AG04449 (cell line): ENCODE data around the gene LCTL.

Experiments used
- CTCF ChIA-PET: fragments of 350-600 bp; formaldehyde crosslinking; extraction: SDS; loops from one replicate; lab custom pipeline; 2021; ENCODE audit warnings: antibody characterized with exemption; lab: Yijun Ruan, JAX
- POLR2A ChIA-PET: fragments of 400-600, 350-600 bp; formaldehyde crosslinking; extraction: SDS; loops from one replicate; lab custom pipeline; 2020; ENCODE audit warnings: antibody characterized with exemption, inconsistent platforms; lab: Yijun Ruan, JAX
- DNase-seq: peaks from one replicate; pipeline ENCODE4 v3.0.0-alpha.2; 2010; ENCODE audit warnings: low read depth, low spot score
- H3K4me3 ChIP-seq: 2 replicates; pipeline ENCODE4 v1.5.1; 2011; ENCODE audit warnings: low read depth, mild to moderate bottlenecking, control low read depth, low read length
- CTCF ChIP-seq: IDR thresholded peaks from one replicate; pipeline ENCODE4 v1.5.1; 2011; ENCODE audit warnings: mild to moderate bottlenecking, moderate library complexity, low read length, control low read depth, inconsistent platforms; ENCODE audit not compliant: insufficient read depth; ENCODE audit errors: missing control alignments

Gene LCTL

GRCh38 chr15:66570842-66571478 is 5.2 kb upstream of the LCTL start:
- POLR2A ChIA-PET = no interaction called here
- TF ChIP-seq CTCF = no peak
- CTCF ChIA-PET = interaction anchor here (1.4 to 2.8 kb wide), 2 partner anchors 70 to 73 kb away, joined by 5 to 15 read pairs; partner anchors contain the start of gene SNAPC5
- no peak for DNase-seq
- no peak overlapping the region for H3K4me3 ChIP-seq

DNA sequence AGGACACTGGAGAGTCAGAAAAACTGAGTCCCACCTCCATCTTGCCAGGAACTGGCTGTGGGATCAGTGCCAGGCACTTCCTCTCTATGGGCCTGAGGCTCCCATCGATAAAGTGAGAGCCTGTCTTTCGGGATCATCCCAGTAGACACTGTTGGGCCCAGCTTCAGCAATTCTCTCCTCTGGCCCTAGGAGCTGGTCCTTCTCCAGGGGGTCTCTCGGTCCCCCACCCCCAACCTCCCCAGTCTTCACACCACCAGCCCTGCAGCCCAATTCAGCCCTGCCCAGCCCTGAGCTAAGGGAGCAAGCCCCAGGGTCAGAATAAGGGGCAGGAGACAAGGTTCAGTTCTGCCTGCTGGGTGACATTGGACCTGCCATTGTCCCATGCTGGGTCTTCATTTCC is 4.5 kb upstream of the LCTL start:
- ChIA-PET CTCF (no interaction called here), POLR2A (no interaction called here)
- no peak overlapping the region for H3K4me3 ChIP-seq
- no peak for TF ChIP-seq CTCF
- no peak for DNase-seq

DNA sequence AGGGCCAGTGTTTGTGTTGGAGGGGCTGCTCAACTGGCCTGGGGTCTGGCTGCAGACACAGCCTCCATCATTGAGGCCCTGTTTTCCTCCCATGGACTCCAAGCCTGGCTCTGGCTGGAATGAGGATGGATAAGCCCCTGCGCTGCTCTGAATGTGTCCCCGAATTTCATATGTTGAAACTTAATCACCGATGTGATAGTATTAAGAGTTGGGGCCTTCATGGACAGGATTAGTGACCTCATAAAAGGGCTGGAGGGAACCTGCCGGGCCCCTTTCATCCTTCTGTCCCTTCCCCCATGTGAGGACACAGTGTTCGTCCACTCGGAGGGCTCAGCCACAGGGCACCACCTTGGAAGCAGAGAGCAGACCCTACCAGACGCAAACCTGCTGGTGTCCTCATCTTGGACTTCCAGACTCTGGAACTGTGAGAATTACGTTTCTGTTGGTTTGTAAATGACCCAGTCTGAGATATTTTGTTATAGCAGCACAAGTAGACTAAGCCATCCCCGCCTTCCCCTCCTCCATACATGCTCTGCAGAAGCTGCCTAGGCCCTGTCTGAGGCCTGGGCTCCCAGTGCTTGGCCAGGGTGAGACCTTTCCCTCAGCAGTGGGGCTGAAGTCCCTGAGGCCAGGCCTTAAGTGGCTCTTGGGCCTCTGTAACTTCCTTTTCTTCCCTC is 3.8 kb upstream of the LCTL start:
- TF ChIP-seq CTCF = no peak
- DNase-seq = no peak
- no peak overlapping the region for H3K4me3 ChIP-seq
- POLR2A ChIA-PET = no interaction called here
- CTCF ChIA-PET = interaction anchor here (4.9 to 5.1 kb wide), 2 partner anchors 9 to 72 kb away, joined by 35 to 88 read pairs; partner anchors contain the start of gene SNAPC5

- ChIA-PET CTCF (interaction anchor here (0.7 to 5.1 kb wide), 20 partner anchors 9 to 316 kb away, joined by 3 to 88 read pairs (median 6); partner anchors contain the start of gene SNAPC5), POLR2A (no interaction called here)
- no peak for DNase-seq
- no peak overlapping the region for H3K4me3 ChIP-seq
- TF ChIP-seq CTCF = no peak
These were observed 2.1 kb upstream of the LCTL start for GRCh38 chr15:66567897-66568296.

DNA sequence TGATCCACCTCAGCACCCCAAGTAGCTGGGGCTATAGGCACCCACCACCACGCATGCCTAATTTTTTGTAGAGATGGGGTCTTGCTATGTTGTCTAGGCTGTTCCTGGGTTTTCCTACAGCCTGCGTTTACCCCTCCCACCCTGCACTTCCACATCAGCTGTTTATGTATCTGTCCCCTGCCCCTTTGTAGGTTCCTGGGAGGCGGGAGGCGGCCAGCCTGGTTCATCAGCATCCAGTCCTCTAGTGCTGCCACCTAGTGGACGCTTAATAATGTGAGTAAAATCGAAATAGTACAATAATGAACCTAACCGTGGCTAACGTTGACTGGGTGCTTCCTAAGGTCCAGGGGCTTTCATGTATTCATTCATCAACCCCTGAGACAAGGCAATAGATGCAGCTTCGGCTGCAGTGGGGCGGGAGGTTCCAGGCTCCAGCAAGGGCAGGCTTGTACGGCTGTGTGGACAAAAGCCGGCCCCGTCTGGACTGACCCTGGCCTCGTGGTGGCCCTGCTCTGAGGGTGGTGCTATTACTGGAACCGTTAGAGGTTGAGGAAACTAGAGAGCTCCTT is 1.2 kb upstream of the LCTL start:
- no peak overlapping the region for H3K4me3 ChIP-seq
- no peak for DNase-seq
- ChIA-PET POLR2A (interaction anchor here (1.1 kb wide), 1 partner anchor 7 kb away, joined by 3 read pairs; no protein-coding TSS in a partner anchor), CTCF (interaction anchor here (0.7 to 5.1 kb wide), 41 partner anchors 8 to 1246 kb away, joined by 3 to 88 read pairs (median 5); partner anchors contain the start of genes RPL4, SNAPC5 and ZWILCH)
- TF ChIP-seq CTCF = peak; percentile 56

GRCh38 chr15:66565141-66565641 is 607 bp downstream of the LCTL start:
- TF ChIP-seq CTCF = no peak
- CTCF ChIA-PET = interaction anchor here (1.4 to 5.1 kb wide), 13 partner anchors 10 to 296 kb away, joined by 3 to 88 read pairs (median 9); partner anchors contain the start of gene SNAPC5
- no peak for DNase-seq
- peak overlapping the region; percentile 47 for H3K4me3 ChIP-seq
- POLR2A ChIA-PET = no interaction called here
